SIG-M5 treated with dmso at 0.1 percent for 504 hours (cell line): ENCODE measurements around the gene DEFB131B.
"Not testable (repeated sequence)": the region's sequence is repeated elsewhere in the genome, so short reads cannot be mapped to it uniquely, and the experiment has no call there.

ENCODE experiments used
- DNase-seq: peaks from one replicate; lab custom pipeline; 2025; ENCODE audit not compliant: unreplicated experiment; lab: John Stamatoyannopoulos, UW

Gene DEFB131B

DNA sequence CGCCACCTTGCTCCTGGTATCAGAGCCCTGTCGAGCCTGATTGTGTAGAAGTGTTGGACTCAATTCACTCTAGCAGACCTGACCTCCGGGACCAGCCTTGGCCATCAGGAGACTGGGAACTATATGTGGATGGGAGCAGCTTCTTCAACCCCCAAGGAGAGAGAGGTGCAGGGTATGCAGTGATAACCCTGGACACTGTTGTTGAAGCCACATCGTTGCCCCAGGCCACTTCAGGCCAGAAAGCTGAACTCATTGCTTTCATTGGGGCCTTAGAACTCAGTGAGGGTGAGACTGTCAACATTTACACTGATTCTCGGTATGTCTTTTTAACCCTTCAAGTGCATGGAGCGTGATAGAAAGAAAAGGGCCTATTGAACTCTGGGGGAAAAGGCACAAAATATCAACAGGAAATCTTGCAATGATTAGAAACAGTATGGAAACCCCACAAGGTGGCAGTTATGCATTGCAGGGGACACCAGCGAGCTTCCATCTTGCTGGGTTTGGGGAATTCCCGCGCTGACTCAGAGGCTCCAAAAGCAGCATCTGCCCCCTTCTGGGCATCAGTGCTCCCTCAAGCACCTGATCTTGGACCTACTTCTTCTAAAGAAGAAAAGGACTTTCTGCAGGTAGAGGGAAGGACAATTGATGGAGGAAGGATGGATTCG lies 33.2 kb downstream of the DEFB131B start:
- DNase-seq = not testable (repeated sequence)

DNA sequence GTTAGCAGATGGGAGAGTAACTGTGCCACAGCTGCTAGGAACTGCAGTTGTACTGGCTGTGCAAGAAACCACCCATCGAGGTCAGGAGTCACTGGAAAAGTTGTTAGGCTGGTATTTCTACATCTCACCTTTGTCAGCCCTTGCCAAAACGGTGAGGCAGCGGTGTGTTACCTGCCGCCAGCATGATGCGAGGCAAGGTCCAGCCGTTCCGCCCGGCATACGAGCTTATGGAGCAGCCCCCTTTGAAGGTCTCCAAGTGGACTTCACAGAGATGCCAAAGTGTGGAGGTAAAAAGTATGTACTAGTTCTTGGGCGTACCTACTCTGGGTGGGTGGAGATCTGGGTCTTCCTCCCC lies 33.7 kb downstream of the DEFB131B start:
- DNase-seq = not testable (repeated sequence)

DNA sequence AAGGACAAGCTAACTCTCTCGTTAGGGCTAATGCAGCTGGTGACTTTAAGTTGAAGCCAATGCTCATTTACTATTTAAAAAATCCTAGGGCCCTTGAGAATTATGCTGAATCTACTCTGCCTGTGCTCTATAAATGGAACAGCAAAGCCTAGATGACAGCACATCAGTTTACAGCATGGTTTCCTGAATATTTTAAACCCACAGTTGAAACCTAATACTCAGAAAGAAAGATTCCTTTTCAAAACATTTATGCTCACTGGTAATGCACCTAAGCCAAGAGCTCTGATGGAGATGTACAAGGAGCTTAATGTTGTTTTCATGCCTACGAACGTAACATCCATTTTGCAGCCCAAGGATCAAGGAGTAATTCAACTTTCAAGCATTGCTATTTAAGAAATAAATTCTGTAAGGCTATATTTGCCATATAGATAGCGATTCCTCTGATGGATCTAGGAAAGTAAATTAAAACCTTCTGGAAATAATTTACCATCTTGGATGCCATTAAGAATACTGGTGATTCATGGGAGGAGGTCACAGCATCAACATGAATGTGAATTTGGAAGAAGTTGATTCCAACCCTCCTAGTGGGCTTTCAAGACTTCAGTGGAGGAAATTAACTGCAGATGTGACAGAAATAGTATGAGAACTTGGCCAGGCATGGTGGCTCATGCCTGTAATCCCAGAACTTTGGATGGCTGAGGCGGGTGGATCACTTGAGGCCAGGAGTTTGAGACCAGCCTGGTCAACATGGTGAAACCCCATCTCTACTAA lies 35.7 kb downstream of the DEFB131B start:
- no peak for DNase-seq

DNA sequence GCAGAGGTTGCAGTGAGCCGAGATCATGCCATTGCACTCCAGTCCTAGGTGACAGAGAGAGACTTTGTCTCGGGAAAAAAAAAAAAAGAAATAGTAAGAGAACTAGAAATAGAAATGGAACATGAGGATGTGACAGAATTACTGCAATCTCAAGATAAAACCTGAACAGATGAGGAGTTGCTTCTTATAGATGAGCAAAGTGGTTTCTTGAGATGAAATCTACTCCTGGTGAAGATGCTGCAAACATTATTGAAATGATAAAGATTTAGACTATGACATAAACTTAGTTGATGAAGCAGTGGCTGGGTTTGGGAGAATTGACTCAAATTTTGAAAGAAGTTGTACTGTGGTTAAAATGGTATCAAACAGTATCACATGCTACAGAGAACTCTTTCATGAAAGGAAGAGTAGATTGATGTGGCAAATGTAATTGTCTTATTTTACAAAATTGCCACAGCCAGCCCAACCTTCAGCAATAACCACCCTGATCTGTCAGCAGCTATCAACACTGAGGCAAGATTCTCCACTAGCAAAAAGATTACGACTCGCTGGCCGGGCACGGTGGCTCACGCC lies 36.5 kb downstream of the DEFB131B start:
- no peak for DNase-seq

DNA sequence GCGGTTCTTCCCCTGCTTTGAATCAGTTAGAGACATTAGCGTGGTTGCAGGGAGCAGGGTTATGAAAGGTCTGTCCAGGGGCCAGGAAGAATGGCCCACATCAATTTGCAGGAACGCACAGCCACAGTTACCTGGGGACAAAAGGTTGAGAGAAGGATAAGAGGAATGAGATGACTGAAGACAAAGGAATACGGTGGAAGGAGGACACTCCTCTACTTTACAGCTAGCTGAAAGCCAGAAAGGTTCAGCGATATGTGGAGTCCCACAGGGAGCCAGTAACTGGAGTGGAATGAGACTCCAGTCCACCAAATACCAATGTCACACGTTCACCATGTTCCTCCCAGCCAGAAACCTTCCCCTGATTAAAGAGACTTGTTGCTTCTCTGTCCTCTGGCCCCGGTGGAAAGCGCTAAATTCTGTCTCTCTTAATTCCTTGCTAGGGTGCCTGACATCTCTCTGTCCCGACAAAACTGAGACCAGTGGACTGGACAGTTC lies 39.4 kb downstream of the DEFB131B start:
- DNase-seq = no peak

DNA sequence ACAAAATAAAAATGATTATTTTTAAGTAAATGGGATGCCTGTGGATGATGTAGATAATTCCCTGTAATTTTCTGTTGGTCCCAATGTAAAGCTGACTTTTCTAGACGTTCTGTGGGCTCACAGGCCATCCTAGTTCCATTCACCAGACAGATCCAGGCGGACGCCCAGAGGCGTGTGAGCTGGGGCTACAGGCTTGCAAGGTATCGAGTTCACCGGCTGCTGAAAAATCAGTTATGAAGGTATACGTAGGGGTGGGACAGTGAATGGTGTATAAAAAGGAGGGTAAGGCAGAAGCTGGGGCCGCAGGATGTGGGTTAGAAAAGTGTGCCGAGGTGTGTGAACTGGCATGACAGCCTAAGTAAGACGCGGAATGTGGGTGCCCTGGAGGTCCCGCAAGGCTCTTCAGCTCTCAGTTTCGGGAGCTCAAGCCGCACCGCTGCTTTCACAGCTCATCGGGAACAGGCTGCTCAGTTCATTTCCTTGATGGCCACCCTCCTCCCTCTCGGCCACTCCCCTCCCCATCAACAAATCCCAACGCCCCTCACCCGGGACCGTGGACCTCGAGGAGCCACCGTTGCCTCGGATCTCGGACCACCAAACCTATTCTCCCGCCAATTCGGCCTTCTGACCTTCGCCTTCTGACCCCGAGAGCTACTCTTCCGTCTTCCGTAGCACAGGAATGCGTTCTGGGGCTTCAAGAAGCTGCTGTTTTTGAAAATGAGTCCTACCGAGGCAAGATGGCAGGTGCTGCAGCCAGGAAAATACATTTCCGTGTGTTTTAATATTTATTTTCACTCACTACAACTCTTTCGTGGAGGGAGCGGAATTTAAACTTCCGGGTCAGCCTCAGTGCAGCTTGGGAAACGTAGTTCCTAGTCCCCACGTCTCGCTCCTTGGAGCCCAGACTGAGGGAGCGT lies 49.8 kb downstream of the DEFB131B start, which contains the start of gene XNDC1N:
TSS of gene XNDC1N (minus strand) at position 775 of the 917 bp plus-strand sequence. CDS start 5,241 bp downstream, outside the sequence.
- peak; percentile 94 for DNase-seq

DNA sequence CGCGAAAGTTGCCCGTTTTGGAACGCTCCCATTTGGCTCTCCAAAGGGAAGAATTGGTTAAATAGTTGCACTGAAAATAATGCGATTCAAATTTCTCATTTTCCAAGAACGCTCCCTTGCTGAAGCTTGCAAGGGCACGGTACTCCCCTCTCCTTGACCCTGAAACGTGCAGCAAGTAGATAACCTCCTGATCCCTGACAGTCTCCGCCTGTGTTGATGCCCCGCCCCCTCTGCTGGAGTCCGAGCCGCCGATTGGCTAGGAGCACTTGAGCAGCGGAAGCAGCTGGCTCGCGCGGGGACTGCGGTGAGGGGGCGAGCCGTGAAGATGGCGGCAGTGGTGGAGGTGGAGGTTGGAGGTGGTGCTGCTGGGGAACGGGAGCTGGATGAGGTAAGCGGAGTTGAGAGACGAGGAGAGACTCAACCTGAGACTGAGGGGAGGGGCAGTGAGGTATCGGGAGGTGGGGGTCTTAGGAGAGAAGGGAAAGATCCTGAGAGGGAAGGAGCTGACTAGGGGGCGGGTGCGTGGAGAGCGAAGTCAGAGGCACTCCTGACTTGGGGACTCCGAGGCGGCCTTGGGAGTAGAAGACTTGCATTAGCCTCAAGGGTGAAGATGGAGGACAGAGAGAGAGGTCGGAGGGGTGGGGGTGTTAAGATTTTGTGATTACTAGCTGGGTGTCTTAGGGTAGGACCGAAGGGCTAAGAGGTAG lies 50.6 kb downstream of the DEFB131B start, which contains the start of gene RNF121:
TSS of gene RNF121 (plus strand) at position 310 of the 707 bp plus-strand sequence. CDS start at position 326, 16 bp downstream.
- peak; percentile 96 for DNase-seq

DNA sequence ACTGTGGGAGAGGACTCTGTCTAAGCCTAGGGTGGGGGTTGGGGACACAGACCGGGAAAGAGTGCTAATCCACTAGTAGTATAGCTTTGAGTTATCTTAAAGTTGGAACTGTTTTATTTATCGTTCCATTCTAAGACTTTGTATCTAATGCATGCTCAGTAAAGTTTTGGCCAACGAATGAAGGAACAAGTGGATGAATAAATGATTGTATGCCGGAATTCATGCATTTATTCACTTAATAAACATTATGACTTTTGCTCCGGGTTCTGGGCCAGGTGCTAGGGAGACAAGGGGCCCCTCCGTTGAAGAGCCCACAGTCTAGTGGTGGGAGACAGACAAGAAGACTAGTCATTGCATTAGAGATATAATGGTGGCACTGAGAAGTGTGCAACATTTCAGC lies 51.2 kb downstream of the DEFB131B start:
- no peak for DNase-seq

DNA sequence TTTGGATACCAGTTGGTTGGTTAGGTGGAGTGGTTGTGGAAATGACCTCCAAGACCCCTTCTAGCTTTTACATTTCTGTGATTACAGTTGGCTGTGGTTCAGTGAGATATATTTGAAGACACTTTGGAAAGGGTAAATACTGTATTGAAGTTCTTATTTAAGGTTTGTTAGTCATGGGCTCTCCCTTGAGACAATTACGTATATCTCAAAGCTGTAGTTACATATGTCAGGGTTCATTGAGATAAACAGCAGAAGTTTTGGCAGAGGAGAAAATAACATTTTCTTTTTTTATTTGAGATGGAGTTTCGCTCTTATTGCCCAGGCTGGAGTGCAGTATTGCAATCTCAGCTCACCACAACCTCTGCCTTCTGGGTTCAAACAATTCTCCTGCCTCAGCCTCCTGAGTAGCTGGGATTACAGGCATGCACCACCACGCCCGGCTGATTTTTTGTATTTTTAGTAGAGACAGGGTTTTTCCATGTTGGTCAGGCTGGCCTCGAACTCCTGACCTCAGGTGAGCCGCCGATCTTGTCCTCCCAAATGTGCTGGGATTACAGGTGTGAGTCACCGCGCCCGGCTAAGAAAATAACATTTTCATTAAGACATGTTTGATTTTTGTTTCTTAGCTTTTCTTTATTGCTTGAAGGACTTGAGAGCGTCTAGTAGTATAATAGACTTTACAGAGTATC lies 52.4 kb downstream of the DEFB131B start:
- no peak for DNase-seq

DNA sequence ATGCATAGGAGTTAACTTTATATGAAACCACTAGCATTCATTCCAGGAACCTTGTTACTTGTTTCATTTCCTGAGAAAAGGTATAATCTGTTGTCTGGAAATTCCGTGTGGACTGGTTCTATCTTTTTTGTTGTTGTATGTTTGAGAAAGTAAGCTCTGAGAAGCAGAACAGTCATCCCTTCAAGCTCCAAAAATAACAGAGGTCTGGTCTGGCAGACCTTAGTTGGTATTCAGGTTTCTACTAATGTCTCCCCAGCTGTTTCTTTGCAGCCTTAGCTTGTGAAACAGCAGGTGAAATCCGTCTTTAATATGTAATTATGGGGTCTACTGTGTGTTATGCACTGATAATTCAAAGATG lies 53.0 kb downstream of the DEFB131B start:
- no peak for DNase-seq

DNA sequence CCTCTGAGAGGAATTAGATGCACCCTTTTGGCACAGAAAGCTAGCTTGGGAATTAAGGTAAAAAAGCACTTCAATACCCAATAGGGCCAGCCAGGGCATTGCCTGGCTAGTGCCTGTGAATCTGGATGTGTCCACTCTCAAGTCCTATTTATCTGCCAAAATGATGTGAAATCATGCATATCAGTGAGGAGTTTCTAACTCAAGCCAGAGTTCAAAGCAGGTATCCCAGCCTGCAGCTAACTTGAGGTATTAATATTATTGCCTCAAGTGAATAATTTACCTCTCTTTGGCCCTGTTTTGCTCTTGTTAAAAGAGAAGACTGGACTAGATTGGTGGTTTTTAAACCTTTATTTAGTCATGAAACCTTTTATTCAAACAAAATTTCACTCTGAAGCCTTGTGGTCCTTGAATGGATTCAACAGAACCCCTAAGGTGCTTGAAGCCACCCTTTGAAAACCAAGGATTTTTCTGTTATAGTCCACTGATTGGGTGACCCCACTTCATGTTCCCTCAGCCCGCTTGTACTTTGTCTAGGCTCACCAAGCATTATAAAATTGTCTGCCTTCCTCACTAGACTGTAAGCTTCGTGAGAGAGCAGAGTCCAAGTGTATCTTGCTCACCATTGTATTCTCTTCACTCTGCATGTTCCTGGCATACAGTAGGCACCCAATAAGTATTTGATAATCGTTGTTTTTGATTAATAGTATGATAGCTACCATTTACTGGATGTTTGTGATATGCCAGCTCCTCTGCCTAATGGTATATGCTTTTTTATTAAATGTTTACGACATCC lies 55.1 kb downstream of the DEFB131B start:
- DNase-seq = no peak
